Stimulated activated CD4-positive, alpha-beta T cell treated with anti-CD3 and anti-CD28 coated beads, Interleukin-1b, Interleukin-23, amount 100 ng/mL, for 4 hours (primary cell): ENCODE measurements around the gene CIAO2B.
A peak's percentile ranks its signal among the peaks of the same experiment; 100 is the strongest.
"Not testable (repeated sequence)": the region's sequence is repeated elsewhere in the genome, so short reads cannot be mapped to it uniquely, and the experiment has no call there.

Experiments
- DNase-seq, 2 donors: peaks; one replicate each; pipeline ENCODE4 v3.0.0-alpha.2; 2020; ENCODE audit warnings: low read depth in 2 of 2

The CIAO2B gene

DNA sequence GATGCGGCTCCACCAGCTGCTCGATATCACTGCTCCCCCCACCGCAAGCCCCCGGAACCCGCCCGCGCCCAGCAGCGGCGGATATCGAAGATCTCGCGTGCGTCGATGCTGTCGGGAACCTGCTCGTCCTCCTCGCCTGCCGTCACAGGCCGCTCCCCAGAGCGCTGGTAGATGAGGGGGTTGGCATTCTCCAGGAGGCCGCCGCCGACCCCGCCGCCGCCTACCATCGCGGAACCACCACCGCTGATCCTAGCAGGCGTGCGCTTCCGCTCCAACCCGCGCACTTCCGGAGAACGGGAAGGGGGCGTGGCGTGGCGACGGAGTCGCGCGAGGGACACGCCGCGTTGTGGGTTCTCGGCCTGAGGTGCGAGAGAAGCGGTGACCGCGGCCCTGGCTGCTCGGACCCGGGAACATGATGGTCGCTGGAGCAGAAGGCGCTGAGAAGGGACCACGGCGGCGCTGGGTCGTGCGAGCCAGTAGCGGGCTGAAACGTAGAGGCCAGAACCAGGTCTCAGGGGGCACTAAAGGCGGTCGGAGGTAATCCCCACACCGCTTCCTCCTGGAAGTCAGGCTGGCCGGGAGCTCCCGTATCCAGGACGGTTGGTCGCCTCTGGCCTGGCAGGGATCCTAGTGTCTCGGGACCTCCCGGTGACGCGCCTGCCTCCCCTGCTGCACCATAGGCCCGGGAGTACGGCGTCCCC, at the start of gene CIAO2B:
TSS of gene CIAO2B (minus strand) at position 265 of the 701 bp plus-strand sequence. CDS start at position 227, 38 bp downstream.
- peak; percentile 81 to 86 for DNase-seq

DNA sequence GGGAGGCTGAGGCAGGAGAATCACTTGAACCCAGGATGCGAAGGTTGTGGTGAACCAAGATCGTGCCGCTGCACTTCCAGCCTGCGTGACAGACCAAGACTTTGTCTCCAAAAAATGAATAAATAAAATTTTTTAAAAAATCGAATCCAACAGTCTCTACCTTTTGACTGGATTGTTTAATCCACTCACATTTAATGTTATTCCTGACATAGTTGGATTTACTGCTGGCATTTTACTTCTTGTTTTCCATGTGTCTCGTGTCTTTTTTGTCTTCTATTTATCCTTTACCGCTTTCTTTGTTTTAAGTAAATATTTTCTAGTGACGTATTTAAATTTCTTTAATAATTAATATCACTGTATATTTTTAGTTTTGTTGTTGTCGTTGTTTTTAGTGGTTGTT, 48.8 kb upstream of the CIAO2B start:
- no peak for DNase-seq

DNA sequence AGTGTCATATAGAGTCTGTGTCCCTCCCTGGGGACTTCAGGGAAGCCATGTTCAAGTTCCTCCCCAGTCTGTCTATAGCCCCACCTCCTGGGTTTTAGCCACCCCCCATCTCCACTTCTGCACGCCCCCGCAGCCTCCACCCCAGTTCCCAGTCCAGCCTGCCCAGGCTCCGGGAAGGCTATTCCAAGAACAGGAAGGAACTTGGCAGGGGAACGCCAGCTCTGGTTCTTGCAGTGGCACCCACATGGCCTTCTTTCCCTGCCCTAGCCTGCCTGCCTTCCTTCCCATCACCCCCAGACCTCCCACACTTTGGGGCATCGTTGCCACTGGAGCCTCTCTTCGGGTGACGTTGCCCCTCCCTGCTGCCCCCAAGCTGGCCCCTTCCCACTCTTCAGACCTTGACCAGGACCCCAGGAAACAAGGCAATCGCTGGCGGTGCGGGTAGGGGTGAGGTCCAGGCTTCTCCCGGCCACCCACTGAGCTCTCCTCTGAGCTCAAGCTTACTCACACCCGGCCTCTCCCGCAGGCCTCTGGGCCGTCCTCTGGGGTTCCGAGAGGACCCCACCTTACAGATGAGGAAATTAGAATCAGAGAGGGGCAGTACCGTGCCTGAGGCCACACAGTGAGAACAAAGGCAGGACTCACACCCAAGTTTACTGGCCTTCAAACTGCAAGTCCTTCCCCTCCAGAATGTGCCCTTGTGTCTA, 45.0 kb upstream of the CIAO2B start:
- no peak for DNase-seq

DNA sequence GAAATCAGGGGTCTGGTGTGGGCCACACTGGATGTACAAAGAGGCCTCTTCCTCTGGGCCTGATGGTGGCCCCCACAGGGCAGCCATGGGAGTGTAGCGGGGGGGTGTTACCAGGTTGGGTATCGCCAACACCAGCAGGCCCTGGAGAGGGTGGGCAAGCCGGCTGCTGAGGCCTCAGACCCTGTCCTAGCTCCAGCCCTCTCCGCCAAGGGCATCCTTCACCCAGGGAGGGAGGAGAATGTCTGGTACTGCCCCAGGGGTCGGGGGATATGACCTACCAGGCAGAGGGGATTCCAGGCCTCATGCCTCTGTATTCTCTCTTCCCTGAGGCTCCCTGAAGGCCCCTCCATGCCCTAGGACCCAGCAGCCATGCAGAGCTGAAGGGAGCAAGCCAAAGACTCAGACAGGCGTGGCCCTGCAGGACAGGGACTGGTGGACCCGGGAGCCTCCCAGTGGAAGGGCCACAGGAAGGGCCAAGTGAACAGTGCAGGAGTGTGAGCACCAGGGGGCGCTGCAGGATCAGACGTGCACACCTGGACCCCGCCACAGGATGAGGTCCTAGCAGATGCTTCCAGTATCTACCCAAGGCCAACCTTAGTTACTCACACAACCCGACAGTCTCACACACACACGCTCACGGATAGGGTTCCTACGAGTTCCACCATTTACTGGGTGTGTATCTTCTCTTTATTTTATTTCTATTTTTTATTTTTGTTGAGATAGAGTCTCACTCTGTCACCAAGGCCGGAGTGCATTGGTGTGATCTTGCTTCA, 43.3 kb upstream of the CIAO2B start:
- peak; percentile 92 to 93 for DNase-seq

DNA sequence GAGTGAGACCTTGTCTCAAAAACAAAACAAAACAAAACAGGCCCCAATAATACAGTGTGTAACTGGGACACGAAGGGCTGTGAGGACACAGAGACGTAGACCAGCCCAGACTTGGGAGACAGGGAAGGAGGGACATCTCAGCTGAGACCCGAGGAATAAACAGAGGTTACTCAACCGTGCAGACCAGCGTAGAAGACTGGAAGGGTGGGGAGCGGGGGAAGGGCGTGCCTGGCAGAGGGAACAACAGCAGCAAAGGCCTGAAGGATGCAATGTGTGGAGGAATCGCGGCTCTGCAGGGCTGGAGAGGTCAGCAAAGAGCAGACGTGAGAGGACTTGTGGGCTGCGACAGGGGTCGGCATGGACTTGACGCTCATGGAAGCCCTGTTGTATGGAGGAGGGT, 42.5 kb upstream of the CIAO2B start:
- DNase-seq: no peak

DNA sequence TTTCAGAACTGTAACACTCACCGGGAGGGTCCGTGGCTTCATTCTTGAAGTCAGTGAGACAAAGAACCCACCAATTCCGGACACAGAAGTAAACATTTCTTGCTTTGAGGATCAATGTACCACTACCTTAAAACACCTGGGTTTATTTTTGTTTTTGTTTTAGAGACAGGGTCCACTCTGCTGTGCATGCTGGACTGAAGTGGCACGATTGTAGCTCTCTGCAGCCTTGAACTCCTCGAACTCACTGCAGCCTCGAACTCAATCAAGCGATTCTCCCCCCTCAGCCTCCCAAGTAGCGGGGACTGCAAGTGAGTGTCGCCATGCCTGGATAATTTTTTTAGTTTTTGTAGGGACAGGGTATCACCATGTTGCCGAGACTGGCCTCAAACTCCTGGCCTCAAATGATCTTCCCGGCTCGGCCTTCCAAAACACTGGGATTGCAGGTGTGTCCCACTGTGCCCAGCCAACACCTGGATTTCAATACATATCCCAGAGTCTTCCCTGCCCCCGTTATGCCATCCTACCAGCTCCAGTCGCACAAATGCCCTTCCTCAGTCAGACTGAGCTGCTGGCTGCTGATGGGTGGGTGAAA, 41.2 kb upstream of the CIAO2B start:
- no peak for DNase-seq

DNA sequence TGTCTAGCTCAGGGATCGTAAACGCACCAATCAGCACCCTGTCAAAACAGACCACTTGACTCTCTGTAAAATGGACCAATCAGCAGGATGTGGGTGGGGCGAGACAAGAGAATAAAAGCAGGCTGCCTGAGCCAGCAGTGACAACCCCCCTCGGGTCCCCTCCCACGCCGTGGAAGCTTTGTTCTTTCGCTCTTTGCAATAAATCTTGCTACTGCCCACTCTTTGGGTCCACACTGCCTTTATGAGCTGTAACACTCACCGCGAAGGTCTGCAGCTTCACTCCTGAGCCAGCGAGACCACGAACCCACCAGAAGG, 40.7 kb upstream of the CIAO2B start:
- peak; percentile 15 to 25 for DNase-seq

DNA sequence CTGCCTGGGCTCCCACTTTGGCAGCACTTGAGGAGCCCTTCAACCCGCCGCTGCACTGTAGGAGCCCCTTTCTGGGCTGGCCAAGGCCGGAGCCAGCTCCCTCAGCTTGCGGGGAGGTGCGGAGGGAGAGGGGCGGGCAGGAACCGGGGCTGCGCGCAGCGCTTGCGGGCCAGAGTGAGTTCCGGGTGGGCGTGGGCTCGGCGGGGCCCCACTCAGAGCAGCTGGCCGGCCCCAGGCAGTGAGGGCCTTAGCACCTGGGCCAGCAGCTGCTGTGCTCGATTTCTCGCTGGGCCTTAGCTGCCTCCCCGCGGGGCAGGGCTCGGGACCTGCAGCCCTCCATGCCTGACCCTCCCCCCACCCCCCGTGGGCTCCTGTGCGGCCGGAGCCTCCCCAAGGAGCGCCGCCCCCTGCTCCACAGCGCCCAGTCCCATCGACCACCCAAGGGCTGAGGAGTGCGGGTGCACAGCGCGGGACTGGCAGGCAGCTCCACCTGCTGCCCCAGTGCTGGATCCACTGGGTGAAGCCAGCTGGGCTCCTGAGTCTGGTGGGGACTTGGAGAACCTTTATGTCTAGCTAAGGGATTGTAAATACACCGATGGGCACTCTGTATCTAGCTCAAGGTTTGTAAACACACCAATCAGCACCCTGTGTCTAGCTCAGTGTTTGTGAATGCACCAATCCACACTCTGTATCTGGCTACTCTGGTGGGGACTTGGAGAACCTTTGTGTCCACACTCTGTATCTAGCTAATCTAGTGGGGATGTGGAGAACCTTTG, 40.1 kb upstream of the CIAO2B start:
- DNase-seq: not testable (repeated sequence)

DNA sequence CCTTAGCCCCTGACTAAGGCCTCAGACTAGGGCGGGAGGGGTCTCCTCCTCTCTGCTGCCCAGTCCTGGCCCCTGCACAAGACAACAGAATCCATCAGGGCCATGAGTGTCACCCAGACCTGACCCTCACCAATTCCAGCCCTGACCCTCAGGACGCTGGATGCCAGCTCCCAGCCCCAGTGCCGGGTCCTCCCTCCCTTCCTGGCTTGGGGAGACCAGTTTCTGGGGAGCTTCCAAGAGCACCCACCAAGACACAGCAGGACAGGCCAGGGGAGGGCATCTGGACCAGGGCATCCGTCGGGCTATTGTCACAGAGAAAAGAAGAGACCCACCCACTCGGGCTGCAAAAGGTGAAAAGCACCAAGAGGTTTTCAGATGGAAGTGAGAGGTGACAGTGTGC, 39.5 kb upstream of the CIAO2B start:
- DNase-seq: no peak

DNA sequence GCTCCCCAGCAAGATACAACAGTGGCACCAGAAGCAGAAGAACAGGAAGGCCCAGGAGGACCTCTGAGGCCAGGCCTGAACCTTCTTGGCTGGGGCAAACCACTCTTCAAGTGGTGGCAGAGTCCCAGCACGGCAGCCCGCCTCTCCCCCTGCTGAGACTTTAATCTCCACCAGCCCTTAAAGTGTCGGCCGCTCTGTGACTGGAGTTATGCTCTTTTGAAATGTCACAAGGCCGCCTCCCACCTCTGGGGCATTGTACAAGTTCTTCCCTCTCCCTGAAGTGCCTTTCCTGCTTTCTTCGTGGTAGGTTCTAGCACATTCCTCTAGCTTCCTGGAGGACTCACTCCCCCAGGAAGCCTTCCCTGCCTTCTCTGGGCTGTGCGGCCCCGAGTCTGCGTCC, 38.8 kb upstream of the CIAO2B start:
- DNase-seq: no peak

DNA sequence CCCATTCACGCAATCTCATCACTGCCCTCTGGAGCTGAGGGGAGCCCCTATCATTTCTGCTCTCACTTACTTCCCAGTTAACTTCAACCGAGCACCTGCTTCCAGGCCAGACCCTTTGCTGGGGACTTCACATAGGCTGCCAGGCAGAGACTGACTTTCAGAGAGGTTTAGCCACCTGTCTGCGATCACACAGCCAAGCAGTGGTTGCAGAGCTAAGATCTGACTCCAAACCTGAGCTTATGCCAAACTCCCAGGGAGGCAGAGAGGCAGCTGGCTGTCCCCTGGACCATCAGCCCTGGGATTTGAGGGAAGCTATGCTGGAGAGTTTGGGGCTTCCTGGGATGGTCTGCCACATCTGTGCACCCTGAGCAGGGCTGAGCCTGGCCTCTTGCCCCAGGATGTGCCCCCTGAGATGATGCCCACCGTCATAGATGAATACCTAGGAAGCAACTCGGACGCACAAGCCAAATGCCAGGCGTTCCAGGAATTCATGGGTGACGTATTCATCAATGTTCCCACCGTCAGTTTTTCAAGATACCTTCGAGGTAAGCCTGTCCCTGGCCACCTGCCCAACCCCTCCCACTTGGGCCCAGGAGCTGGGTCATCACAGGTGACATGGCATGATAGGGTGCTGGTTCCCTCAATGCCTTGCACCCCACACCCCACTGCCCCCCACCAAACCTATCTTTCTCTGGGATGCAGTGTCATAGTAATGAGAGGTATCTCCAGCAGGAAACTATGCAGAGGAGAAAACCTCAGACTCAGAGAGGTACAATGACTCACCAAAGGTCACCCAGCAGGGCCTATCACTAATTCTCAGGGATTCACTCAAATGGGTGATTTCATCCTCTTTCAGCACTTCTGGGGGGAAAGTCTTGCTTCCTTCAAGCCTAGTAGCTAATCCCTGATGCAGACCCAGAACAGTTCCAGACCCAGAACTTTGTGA, 36.8 kb upstream of the CIAO2B start:
- no peak for DNase-seq

DNA sequence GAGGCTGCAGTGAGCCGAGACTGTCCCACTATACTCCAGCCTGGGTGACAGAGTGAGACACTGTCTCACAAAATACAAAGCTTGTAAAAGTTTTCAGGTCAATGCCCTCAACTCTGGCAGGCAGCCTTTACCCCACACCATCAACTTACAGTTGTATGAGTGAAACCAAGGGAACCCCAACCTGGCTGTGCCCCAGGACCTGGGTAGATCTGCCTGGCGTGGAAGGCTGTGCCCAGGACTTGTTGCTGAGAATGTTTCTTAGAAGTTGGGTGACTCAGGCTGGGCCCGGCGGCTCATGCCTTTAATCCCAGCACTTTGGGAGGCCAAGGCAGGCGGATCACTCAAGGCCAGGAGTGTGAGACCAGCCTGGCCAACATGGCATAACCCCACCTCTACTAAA, 34.6 kb upstream of the CIAO2B start:
- no peak for DNase-seq

DNA sequence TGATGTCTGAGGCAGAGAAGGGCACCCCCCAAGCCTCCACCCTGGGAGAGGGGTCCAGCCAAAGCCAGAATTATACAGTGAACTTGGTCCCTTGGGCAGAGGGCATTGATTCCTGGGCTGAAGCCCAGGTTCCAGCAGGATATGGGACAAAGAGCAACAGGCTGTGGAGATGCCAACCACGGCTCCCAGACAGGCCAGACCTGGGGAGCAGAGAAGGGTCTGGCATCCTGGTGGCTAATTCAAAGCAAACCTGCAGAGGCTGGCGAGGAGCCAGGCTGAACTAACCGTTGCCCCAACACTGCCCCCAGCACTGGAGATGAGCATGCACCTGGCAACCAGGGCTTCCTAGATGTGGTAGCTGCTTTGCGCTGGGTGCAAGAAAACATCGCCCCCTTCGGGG, 29.8 kb upstream of the CIAO2B start:
- DNase-seq: no peak

DNA sequence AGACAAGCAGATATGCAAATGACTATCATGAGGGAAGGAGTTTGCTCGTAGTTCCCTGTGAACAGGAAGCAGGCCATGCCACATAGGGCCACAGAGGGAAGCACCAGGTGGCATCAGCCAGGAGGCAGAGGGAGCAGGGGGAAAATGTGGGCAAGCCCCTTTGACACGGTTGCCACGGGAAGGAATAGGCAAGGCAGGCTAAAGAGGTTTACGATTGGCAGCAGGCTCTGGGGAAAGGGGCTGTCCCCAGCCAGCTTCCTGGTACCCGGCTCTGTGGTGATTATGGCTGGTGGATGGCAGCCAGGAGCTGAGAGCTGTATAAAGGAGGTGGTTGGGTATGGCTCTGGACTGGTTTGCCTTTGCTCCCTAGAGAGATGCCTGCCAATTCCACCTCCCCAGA, 27.7 kb upstream of the CIAO2B start:
- DNase-seq: no peak

DNA sequence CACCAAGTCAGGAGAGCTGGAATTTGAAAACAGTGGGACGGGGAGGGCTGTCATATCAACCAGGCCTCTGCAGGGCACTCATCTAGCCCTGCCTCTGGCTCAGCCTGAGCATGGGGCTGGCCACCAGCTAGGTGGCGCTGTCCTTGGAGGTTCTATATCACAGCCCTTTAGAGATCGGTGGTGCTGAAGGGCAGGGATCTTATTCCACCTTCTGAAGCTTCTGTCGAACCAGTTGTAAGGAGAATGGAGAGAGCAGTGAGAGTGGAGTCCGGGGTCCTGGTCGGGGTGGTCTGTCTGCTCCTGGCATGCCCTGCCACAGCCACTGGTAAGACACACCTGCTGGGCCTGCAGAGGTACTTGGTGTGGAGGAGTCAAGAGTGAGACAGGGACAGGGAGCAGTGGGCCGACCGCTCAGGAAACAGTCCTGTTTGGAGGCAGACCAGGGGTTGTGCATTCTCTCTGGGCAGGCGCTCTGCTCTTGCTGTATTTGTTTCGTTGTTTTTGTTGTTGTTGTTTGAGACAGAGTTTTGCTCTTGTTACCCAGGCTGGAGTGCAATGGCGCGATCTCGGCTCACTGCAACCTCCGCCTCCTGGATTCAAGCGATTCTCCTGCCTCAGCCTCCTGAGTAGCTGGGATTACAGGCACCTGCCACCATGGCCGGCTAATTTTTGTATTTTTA, 27.0 kb upstream of the CIAO2B start, which contains the start of gene CES3:
TSS of gene CES3 (plus strand) at position 202 of the 680 bp plus-strand sequence. CDS start at position 244, 42 bp downstream.
- DNase-seq: peak; percentile 37 to 58

DNA sequence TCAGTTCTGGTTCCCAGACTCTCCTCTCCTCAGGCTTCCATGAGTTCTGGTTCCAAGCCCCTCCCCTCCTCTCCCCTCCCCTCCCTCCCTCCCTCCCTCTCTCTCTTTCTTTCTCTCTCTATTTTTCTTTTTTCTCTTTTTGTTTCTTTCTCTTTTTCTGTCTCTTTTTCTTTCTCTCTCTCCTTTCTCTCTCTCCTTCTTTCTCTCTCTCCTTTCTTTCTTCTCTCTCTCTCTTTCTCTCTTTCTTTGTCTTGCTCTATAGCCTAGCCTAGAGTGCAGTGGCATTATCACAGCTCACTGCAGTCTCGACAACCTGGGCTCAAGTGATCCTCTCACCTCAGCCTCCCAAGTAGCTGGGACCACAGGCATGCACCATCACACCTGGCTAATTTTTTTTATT, 26.1 kb upstream of the CIAO2B start:
- DNase-seq: no peak

DNA sequence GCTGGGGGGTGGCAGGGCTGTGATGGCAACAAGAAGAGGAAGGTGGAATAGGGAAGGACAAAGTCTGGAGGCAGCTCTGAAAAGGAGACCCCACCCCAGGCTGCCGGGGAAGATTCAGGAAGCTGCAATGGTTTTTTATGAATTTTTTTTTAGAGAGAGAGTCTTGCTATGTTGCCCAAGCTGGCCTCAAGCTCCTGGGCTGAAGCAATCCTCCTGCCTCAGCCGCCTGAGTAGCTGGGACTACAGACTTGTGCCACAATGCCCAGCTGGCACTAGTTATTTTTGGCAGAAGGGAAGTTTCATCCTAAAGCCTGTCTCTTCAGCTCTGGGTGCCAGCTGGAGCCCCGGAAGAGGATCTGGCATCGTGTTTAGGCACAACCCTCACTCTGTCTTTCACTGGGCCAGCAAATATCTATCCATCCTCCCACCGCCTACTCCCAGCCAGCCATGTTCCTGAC, 25.5 kb upstream of the CIAO2B start:
- no peak for DNase-seq

DNA sequence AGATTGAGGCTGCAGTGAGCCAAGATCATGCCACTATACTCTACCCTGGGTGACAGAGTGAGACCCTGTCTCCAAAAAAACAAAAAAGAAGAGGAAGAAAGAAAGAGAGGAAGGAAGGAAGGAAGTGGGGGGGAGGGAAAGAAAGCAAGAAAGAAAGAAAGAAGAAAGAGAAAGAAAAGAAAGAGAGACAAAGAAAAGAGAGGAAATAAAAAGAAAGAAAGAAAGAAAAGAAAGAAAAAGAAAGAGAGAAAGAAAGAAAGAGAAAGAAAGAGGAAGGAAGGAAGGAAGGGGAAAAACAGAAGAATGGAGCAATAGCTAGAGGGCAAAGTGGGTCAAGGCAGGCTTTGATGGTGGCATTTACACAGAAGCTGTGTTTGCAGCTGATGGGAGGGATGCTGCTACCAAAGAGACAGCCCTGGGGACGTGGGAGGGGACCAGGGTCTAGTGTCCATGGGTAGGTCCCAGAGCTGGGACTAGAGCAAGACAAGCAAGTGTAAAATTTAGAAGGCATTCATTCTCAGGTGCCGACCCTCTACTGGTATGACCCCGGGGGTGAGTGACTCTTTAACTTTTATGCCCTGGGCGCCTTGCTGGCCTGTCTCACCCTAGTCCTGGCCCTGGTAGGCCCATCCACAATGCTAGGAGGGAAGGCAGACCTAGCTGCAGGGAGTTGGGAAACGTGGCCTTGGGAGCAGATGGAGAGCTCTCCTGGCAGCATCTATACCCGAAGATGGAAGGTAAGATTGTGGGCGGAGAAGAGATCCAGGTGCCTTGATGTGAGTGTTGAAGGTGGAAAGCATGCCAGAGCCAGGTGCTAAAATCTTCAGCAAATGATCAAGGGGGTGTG, 24.9 kb upstream of the CIAO2B start:
- no peak for DNase-seq

DNA sequence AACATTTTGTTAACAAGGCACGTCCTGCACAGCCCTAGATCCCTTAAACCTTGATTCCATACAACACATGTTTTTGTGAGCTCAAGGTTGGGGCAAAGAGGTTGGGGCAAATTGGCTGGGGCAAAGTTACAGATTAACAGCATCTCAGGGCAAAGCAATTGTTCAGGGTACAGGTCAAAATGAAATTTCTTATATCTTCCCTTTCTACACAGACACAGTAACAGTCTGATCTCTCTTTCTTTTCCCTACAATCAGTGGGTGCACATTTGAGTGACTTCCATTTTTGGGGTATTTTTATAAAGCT, 21.9 kb upstream of the CIAO2B start:
- not testable (repeated sequence) for DNase-seq
